Gastroesophageal sphincter (tissue), 3 donors: ENCODE data around the gene ITM2C.

Experiments
- CTCF ChIP-seq, 4 experiments: fragments of 200-600 bp in 2 of 4; fragments of 450-650 bp in 2 of 4; sonication (generic) in 1 of 4; IDR thresholded peaks; one replicate each; pipeline ENCODE4 v1.5.1; 2017 to 2019; ENCODE audit warnings: antibody characterized with exemption in 4 of 4, mild to moderate bottlenecking in 2 of 4, moderate library complexity in 2 of 4
- POLR2AphosphoS5 ChIP-seq: sonication (generic); formaldehyde crosslinking; IDR thresholded peaks from one replicate; pipeline ENCODE4 v1.6.1; 2017; ENCODE audit warnings: antibody characterized with exemption

GRCh38 chr2:230869914-230870543, 5.3 kb downstream of the ITM2C start:
- TF ChIP-seq CTCF (IDR thresholded peaks at IDR 0.05), result no peak
- no peak for TF ChIP-seq POLR2AphosphoS5
